Activated CD8-positive, alpha-beta memory T cell treated with anti-CD3 and anti-CD28 coated beads, Interleukin-2, amount 50 U/mL, for 24 hours (primary cell): ENCODE results near the gene EGFLAM.

Experiments
- DNase-seq: peaks from one replicate; pipeline ENCODE4 v3.0.0-alpha.2; 2020; ENCODE audit errors: extremely low read depth

EGFLAM gene

DNA sequence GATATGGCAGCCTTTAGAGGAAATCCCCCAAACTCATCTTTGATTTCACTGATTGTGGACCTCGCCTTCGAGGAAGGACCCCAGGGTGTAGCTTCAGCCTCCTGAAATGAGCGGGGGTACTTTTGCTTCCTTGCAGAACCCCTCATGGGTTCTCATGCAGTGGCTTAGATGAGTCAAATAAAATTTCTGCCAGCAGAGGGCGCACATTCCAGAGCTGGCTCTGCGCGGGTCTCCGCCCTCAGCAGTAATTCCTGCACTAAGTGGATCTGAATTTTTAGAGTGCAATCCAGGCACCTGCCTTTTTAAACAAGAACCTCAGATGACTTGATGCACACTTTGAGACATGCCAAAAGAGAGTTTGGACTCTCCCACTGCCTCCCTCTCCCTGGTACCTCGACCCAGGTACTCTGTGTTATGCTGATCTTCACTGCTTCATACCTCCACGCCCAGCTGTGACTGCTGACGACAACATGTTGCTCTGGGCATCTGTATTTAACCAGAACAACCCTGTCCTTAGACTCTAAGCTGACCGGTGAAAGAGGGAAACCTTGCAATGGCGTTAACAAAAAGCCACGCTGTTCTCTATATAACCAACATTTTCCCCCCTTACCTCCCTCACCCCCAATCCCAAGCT, 7.3 kb downstream of the EGFLAM start:
- no peak for DNase-seq

DNA sequence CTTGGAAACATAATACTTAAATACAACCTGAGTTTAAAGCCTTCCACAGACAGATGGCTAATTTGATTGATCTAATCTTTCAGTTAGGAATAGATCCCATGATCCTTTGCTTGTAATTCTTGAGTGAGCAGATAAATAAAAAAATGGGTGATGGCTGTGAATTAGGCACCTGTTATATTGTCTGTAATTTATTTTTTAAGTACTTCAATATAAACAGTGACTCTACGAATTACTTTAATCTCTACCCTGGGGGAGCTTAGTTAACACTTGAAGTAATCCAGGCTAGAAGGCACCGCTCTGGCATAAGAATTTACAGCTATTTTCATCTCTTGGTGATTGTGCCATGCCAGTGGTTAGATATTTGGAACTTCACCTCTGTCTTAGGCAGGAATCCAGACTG, 9.0 kb downstream of the EGFLAM start:
- no peak for DNase-seq

DNA sequence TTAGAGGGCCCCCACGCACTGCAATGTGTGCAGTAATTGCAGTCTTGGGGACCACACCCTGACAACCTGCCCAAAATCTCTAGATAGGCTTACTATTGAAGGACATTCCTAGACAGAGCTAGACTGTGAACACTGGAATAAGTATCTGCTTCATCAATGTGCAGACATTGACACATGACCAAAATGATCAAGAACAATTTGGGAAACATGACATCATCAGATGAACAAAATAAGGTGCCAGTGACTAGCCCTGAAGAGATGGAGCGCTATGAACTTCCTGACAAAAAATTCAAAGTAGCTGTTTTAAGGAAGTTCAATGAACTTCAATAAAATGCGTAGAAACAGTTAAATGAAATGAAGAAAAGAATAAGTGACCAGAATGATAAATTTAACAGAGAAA, 15.3 kb downstream of the EGFLAM start:
- no peak for DNase-seq

DNA sequence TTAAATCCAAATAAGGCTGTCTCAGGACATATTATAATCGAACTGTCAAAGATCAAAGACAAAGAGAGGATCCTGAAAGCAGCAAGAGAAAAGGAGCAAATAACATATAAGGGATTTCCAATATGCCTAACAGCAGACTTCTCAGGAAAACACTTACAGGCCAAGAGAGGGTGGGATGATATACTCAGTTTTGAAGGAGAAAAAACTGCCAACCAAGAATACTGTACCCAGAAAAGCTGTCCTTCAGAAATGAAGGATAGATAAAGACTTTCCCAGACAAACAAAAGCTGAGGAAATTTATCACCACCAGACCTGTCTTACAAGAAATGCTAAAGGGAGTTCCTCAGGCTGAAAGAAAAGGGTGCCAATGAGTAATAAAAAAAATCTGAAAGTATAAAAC, 16.0 kb downstream of the EGFLAM start:
- no peak for DNase-seq

DNA sequence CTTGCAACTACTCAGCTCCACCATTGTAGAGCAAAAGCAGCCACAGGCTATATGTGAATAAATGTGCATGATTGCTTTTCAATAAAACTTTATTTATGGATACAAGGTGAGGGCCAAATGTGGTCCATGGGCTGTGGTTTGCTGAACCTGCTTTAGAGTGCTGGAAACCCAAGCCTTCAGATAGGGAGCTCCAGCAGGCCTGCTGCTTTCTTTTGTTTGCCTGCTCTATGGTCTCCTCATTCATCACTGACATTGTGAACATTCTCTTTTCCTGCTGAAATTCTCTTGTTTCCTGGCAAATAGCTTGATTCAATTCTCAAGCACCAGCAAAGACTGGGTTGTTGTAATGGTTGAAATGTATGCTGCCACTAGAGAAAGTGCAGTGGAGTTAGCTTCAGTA, 26.0 kb downstream of the EGFLAM start:
- no peak for DNase-seq

DNA sequence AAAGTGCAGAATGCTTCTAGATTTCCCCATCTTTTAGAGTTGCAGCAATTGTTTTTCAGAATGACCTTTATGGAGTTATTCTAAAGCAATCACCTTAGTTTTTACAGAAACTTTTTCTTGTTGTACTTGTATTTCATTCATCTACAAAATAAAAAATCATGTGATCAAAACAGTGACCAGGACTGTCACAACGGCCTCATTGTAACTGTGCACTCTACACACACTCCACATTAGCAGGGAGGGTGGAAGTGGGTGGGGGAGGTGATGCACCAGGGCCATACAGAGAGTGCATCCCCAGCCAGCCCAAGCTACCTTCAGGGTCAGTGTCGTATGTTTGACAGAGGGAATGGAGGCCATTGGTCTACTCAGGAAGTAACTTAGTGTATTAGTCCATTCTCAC, 26.9 kb downstream of the EGFLAM start:
- no peak for DNase-seq

DNA sequence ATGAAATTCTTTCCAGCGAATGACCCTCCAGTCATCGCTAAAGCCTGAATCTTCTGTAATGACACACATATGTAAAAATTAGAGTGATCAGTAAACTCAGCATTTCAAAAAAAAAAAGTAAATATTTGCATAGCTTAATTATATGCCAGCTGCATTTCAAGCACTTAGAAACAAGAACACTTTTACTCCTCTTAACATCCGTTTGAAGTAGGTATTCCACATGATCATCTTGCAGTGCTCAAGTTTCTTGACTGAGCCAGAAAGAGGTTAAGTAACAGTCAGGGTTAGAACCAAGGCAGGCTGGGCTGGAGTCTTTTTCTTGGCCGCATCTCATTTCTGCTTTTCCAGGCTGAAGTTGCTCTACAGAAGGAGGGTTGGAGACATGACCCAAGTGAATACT, 27.6 kb downstream of the EGFLAM start:
- no peak for DNase-seq

DNA sequence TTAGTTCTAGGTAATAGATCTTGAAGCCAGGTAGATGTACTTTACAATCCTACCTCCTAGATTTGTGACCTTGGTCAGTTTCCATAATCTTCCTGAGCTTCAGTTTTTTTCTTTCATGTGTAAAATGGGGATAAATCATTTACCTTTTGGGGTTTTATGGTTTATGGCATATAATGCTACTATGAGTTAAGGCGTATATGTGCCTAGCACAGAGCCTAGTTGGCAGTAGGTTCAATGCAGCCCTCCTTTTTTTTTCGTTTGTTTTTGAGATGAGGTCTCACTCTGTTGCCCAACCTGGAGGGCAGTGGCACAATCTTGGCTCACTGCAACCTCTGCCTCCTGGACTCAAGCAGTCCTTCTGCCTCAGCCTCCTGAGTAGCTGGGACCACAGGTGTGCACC, 28.8 kb downstream of the EGFLAM start:
- DNase-seq, result no peak

DNA sequence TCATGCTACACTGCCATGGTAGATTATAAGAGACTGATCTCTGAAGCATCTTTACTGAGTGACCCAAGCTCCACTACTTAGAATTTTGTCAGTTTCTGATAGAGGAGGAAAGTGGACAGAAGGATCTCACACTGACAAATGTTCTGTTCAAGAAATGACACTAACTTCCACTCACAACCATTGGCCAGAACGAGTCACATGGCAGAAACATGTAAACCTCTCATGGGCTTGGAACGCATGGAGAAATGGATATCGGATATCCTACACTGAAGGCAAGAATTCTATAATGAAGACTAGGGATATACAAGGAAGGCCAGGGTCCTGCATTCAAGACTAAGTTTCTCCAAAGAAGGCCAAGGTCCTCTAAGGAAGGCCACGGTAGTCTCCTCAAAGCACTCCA, 31.1 kb downstream of the EGFLAM start:
- DNase-seq, result no peak

DNA sequence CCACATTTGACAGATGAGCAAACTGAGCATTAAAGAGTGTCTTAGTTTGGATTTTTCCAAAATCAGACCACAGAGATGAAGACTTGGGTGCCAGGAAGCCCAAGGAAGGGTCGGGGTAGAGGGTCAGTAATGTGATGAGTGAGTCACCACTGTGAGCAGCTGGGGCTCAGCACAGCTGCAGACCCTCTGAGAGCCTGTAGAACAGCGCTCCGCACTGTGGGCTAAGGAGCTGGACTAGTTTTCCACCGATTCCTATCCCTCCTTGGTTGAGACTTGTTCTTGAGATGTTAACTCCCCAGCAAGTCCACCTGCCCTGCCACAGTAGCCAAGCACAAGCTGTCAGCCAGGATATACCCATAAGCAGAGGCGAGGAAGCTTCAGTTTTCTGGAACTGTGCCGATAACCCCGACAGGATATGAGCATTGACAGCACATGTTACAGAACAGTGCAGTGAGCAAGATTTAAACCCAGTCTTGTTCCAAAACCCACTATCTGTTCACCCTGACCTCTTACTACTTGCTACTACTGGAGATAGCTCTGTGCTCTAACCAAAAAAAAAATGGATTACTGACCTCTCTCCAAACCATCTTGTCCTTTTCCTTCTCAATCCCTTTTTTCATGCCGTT, 31.8 kb downstream of the EGFLAM start:
- no peak for DNase-seq

DNA sequence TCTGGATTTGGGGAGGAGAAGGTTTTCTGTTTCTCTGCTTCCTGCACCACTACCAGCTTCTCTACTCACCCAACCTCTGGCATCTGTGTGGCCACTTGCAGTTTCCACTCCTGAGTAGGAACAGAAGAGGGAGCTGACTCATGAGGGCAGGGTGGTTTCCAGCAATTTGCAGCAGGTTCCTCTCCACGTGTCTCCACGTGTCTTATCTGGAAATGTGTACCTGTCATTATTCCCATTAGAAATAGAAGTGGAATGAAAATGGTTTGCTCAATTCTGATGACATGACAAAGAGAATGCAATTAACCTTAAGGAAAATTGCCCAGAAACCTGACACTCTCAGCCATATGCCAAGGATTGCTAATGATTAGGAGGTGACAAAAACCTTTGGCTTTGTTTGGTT, 33.0 kb downstream of the EGFLAM start:
- no peak for DNase-seq

DNA sequence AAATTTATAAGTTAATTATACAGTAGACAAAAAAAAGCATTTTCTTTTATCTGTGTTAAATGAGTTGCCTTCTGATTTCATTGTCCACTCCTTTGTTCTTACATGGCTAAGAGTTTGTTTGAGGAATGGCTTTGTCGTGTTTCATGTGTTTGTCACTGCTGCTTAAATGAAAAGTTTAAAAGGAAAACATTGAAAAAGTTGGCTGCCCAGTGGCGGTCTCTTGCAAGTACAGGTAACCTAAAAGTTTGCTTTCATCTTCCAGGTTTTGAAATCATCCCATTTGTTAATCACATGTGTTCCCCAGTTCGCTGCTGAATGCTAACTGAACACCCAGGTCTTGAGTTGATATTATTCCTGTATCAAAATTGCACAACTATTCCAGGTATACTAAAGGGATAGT, 33.9 kb downstream of the EGFLAM start:
- DNase-seq, result no peak

DNA sequence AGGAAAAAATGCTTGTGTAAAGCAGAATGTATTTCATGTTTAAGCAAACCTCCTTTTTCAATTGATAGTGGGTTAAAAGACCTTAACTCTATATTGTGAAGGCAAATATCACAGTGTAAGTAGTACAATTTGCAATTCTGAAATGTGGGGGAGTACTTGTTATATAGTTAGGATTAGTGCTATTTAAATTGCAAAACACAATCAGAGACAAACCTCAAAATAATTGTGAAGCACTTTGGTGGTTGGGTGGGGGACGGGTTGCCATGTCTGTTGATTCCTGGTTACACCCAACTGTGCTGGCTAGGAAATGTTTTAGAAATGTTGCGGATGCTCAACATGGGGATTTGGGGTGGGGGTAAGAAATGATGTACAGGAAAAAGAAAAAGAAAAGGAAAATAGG, 37.4 kb downstream of the EGFLAM start:
- DNase-seq, result no peak

DNA sequence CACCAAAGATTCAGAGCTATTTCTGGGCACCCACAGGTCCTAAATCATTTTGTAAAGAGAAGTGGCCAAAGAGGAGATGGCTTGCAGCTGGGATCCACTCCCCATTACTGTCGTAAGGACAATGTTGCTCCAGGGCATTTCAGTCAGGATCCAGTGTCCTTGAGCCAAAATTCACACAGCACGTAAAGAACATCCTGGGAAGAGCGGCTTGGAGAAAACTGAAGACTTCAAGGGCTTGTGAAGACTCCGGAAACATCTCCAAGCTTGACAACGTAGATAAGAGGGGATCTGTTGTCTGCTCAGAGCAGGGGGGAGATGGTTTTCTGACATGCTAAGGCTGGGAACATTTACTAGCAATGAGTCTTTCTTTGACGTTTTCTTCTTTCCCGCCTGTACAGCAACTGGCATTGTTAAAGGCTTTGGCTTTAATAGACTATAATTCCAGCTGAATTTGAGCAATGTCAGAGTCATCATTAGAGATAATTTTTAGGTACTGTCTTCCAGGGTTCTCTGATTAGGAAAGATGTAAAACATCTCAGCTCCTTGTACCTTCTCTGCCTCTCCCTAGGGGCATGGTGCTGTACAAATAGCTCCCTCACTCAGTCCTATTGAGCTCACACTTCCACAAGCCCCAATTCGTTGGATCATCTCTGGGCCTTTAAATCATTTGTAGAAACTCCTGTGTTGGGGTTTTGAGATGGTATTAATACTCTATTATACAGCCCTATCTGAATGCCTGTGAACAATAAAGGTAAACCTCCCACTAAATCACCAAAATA, 39.7 kb downstream of the EGFLAM start:
- DNase-seq, result no peak

DNA sequence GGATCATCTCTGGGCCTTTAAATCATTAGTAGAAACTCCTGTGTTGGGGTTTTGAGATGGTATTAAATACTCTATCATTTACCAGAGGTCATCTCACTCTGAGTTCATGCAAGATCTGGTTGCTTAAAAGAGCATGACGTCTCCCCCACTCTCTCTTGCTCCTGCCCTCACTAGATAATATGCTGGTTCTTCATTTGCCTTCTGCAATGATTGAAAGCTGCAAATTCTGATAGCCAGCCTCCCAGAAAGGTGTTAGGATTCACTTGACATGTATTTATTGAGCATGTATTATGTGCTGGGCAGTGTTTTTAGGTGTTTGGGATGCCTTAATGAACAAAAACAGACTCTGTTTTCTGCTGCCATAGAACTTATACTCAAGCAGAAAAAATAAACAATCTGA, 41.2 kb downstream of the EGFLAM start:
- no peak for DNase-seq

DNA sequence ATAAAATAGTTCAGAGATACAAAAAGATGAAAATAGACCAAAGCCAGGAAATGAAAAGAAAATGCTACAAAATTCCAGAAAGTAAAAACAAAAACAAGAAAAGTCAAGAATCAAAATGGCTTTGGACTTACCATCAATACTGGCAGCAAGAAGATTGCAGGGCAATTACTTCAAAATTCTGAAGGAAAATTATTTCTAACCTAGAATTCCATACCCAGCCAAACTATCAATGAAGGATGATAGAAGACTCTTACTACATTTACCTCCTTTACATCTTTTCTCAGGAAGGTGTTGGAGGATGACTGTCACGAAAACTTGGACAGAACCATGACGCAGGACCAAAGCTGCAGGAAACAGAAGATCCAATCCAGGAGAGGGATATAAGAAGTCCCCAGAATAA, 46.8 kb downstream of the EGFLAM start:
- no peak for DNase-seq

DNA sequence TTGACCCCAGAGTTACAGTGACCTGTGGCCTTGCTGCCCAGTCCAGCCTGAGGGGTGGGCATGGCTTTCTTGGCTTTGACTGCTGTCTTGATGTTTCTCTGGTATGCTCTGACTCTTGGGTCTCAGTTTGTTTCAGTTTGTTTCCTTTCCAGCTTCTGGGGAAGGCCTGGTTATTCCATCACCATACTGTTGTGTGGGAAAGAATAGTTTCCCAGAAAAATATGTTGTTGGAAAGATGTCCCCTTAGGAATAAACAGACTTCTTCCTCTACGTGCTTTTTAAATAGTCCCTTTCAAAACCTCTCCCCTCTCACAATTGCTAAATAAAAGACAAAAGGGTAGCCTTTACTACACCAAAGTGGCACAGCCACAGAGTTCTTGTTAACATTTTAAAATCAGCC, 49.5 kb downstream of the EGFLAM start:
- DNase-seq, result no peak

DNA sequence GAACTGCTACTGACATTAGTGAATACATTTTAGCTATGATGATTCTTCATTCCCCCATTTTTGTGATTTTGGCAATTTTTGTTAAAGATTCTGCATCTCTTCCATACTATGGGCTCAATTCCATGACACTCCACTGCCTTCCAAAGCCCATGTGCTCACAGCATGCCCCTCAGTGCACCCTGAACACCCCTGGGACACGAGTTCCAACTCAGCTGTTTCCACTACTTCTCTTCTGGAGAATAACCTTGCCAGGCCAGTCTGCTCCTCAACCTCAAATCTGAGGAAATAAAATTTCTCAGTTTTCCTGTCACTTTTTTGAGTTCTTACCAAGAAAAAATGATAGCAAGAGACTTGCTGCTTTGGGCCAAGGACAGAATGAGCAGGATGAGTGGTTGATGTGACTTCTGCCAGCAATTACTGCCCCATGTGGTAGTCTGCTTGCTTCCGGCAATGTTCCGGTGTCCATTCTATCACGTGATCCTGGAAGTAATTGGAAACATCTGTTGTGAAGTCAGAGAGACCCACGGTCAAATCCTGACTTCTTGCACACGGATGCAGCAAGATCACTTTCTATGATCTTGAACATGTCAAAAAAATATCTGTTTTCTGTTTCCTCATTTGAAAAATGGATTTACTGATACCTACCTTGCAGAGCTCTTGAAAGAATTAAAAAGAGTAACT, 58.3 kb downstream of the EGFLAM start:
- no peak for DNase-seq

DNA sequence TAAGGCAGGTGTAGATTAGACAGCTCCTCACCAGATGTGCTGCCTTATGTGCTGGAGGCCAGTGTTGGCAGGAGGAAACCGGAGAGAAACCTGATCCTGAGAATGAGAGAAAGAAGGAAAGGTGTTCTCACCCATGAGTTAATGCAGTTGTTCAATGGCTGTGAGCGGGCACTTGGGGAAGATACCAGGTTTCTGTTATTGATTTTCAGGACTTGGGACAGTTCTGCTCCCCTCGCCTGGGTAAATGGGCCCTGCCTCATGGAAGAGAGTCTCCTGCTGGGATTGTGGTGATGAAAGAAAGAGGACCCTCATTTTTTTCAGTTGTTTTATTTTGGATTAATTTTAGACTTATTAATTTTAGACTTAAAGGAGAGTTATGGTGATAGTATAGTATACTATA, 59.5 kb downstream of the EGFLAM start:
- DNase-seq, result no peak

DNA sequence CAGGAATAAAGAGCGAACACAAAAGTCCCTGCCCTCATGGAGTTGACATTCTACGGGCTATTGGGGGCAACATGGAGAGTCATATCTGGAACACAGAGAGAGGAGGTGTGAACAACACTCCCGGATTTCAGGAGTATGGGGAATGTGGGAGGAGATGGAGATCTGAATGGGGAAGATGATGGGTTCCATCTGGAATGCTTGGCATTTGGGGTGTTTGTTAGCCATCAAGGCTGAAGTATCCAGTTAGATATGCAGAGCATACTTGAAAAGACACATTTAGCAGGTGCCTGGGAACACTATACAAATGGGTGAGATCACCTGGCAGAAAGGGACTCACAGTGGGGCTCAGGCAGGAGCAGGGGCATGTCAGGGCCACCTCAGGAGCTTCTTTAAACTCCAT, 61.1 kb downstream of the EGFLAM start:
- no peak for DNase-seq

DNA sequence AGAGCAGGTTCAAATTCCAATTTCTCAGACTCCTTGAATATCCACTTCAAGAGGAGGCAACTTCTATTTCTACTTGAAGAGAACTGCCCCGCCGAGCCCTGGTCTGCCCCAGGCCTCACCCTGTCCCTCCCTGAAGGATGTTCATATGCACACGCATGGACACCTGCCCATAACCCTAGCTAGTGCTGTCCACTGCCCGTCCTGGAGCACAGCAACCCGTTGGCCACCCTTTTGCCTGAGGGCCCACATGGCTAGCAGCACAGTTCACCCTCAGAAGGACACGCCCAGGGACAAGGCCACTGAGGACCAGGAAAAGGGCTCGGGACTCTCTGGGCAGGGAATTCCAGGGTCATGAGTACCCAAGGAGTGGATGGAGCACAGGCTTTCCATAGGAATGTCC, 63.6 kb downstream of the EGFLAM start:
- DNase-seq, result no peak

DNA sequence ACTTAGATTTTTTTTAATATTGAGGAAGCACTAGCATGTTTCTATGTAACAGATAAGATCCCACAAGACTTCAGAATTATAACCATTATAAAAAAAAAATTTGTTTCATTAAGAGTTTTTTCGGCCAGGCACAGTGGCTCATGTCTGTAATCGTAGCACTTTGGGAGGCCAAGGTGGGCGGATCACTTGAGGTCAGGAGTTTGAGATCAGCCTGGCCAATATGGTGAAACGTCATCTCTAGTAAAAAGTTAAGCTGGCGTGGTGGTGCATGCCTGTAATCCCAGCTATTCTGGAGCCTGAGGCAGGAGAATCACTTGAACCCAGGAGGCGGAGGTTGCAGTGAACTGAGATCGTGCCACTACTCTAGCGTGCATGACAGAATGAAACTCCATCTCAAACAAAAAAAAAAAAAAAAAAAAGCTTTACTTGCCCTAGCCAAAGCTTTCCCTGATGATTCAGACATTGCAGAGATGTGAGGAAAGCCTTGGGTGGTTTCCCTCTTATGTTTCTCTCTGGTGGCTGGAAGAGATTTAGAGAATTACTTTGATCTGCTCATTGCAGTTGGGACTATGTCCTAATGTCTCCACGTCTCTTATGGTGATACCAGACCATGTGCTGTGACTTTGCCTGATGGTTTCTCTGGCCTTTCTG, 65.4 kb downstream of the EGFLAM start:
- no peak for DNase-seq
